Transverse colon (tissue), 4 donors: ENCODE results near the gene GSG1L. TPM values are rescaled to one million over a fixed set of nuclear protein-coding genes. Genes with fewer than 3 reads are reported as not detected.

Source experiments
- DNase-seq: peaks from one replicate; pipeline ENCODE4 v3.0.0-alpha.2; 2019
- H3K27ac ChIP-seq, 4 donors: fragments of 200-600 bp; sonication (generic); 2 replicates each; pipeline ENCODE4 v1.5.1; 2016 to 2018; ENCODE audit warnings: inconsistent platforms in 4 of 4
- H3K27me3 ChIP-seq: fragments of 200-600 bp; sonication (generic); 2 replicates; pipeline ENCODE4 v1.5.1; 2017; ENCODE audit warnings: inconsistent platforms
- H3K36me3 ChIP-seq, 4 donors: fragments of 200-600 bp; sonication (generic); 2 replicates each; pipeline ENCODE4 v1.5.1; 2017 to 2019; ENCODE audit warnings: inconsistent platforms in 4 of 4
- H3K4me1 ChIP-seq, 4 donors: fragments of 200-600 bp; sonication (generic); 2 replicates each; pipeline ENCODE4 v1.5.1; 2017 to 2020; ENCODE audit warnings: inconsistent platforms in 4 of 4
- H3K4me3 ChIP-seq, 4 donors: fragments of 200-600 bp; sonication (generic); 1 replicate in 1 of 4; 2 replicates in 3 of 4; pipeline versions ENCODE4 v1.5.1 to v1.6.1; 2017 to 2019; ENCODE audit warnings: inconsistent platforms in 4 of 4
- H3K9me3 ChIP-seq, 2 donors: fragments of 200-600 bp; sonication (generic); 2 replicates each; pipeline ENCODE4 v1.5.1; 2017 to 2019; ENCODE audit warnings: inconsistent platforms in 2 of 2
- EP300 ChIP-seq: sonication (generic); formaldehyde crosslinking; IDR thresholded peaks from one replicate; pipeline ENCODE4 v1.6.1; 2017; ENCODE audit warnings: antibody characterized with exemption, low read depth
- POLR2A ChIP-seq: fragments of 450-650 bp; IDR thresholded peaks from one replicate; pipeline ENCODE4 v1.6.1; 2016; ENCODE audit warnings: antibody characterized with exemption, mild to moderate bottlenecking, moderate library complexity
- POLR2AphosphoS5 ChIP-seq, 3 donors: sonication (generic); formaldehyde crosslinking; IDR thresholded peaks; one replicate each; pipeline ENCODE4 v1.6.1; 2016; ENCODE audit warnings: antibody characterized with exemption in 3 of 3
- WGBS, 2 donors: methylation state at CpG; one replicate each; pipeline ENCODE4 v1.1.5; 2018; ENCODE audit warnings: low coverage in 1 of 2; 5-methylcytosine and 5-hydroxymethylcytosine counted together
- in situ Hi-C, 4 donors: fragments of 200-750 bp; cut with MboI; loops; one replicate each; pipeline versions ENCODE4 v1.15.0 to v1.15.1; 2017; ENCODE audit warnings: low sequenced_read_pairs in 3 of 4, low pct_ligation_motif_present in 1 of 4, low pct_unique_long_range_greater_than_20kb in 1 of 4
- intact Hi-C: fragments of 100-400 bp; cut with DNase I; formaldehyde crosslinking; loops from one replicate; pipeline ENCODE4 v1.15.1; 2023; ENCODE audit warnings: low total_unique reads
- total RNA-seq, 4 donors: library from RNA; depleted of rRNA; stranded (reverse); fragments of >200 nt; gene quantifications; one replicate each; pipeline ENCODE4 v1.1.0, GENCODE V29; 2016
- TF ChIP-seq, protein P1 (sequence below), 5 experiments: fragments of 200-600 bp in 3 of 5; fragments of 450-650 bp in 2 of 5; sonication (generic) in 3 of 5; IDR thresholded peaks; 1 replicate in 2 of 5; 2 replicates in 3 of 5; pipeline ENCODE4 v1.5.1; 2016 to 2017; ENCODE audit warnings: antibody characterized with exemption in 5 of 5, inconsistent platforms in 3 of 5, mild to moderate bottlenecking in 2 of 5, moderate library complexity in 1 of 5

Gene GSG1L
- total RNA-seq, 4 donors from 2014 or later = not detected

DNA sequence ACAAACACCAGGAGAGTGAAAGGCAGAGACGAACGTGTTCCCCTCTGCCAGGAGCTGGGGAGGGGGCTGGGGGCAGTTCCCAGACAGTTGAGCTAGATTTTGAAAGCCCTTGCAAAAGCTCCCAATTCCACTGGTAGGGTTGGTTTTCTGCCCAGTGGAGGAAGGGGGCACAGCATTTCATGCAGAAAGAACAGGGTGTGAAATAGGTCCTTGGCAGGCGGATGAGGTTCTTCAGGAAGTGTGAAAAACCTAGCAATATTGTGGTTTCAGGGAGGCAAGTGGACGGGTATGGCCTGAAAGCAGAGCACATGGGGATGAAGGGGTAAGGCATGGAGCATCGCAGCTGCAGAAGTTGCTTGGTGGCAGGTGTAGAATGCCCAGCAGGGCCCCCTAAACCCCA is 265.3 kb downstream of the GSG1L start:
- H3K36me3 ChIP-seq = no peaks in the 10 kb centered on the region
- in situ Hi-C loops (no loop called here), intact Hi-C loops (no loop called here)
- H3K27me3 ChIP-seq = no peaks in the 10 kb centered on the region
- WGBS, 2 donors = 34 to 48% methylated on average over 2 to 5 of the region's 5 CpGs
- no peaks in the 10 kb centered on the region for H3K4me1 ChIP-seq
- no peak overlapping the region for H3K27ac ChIP-seq
- no peak for DNase-seq
- TF ChIP-seq EP300 = no peak
- no peak for TF ChIP-seq POLR2A
- TF ChIP-seq, protein P1, sequence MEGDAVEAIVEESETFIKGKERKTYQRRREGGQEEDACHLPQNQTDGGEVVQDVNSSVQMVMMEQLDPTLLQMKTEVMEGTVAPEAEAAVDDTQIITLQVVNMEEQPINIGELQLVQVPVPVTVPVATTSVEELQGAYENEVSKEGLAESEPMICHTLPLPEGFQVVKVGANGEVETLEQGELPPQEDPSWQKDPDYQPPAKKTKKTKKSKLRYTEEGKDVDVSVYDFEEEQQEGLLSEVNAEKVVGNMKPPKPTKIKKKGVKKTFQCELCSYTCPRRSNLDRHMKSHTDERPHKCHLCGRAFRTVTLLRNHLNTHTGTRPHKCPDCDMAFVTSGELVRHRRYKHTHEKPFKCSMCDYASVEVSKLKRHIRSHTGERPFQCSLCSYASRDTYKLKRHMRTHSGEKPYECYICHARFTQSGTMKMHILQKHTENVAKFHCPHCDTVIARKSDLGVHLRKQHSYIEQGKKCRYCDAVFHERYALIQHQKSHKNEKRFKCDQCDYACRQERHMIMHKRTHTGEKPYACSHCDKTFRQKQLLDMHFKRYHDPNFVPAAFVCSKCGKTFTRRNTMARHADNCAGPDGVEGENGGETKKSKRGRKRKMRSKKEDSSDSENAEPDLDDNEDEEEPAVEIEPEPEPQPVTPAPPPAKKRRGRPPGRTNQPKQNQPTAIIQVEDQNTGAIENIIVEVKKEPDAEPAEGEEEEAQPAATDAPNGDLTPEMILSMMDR (IDR thresholded peaks at IDR 0.05) = no peak
- no peak for TF ChIP-seq POLR2AphosphoS5 (IDR thresholded peaks at IDR 0.05)
- no peak overlapping the region for H3K4me3 ChIP-seq
- H3K9me3 ChIP-seq = no peaks in the 10 kb centered on the region

DNA sequence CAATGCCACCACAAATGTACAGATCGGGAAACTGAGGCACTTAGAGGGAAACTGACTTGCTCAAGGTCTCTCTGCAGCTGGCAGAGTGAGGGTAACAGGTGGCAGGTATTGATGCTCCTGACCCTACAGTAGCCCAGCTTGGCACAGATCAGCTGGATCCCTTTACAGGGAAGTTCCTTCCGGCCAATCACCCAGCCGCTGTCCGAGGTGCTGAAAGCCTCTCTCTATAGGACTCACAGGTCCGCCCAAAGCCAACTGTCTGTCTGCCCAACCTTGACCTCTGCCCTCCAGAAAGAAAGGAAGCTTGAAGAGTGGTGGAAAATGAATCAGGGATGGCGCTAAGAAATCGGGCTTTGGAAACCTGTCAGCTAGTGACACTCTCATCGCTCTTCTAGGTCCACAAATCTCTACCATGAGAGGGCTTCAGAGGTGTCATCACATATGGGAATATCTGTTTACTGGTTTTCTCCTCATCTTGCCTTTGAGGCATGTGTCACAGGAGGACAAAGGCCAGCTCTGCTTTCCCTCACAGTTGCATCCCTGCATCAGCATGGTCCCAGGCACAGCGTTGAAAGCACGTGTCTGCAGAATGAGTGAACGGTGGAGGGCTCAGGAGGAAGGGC is 267.4 kb downstream of the GSG1L start:
- in situ Hi-C loops = no loop called here
- DNase-seq = peak; percentile 27
- H3K27ac ChIP-seq = no peak overlapping the region
- intact Hi-C loops = no loop called here
- no peaks in the 10 kb centered on the region for H3K36me3 ChIP-seq
- H3K9me3 ChIP-seq = no peaks in the 10 kb centered on the region
- H3K4me3 ChIP-seq = no peak overlapping the region
- no peaks in the 10 kb centered on the region for H3K27me3 ChIP-seq
- no peaks in the 10 kb centered on the region for H3K4me1 ChIP-seq
- TF ChIP-seq POLR2A = no peak
- no peak for TF ChIP-seq POLR2AphosphoS5 (IDR thresholded peaks at IDR 0.05)
- TF ChIP-seq, protein P1 (IDR thresholded peaks at IDR 0.05) = no peak
- no peak for TF ChIP-seq EP300
- 64% methylated on average over 11 of the region's 11 CpGs; no CpG with 5 or more reads in 1 of the 2 donors for WGBS, 2 donors

DNA sequence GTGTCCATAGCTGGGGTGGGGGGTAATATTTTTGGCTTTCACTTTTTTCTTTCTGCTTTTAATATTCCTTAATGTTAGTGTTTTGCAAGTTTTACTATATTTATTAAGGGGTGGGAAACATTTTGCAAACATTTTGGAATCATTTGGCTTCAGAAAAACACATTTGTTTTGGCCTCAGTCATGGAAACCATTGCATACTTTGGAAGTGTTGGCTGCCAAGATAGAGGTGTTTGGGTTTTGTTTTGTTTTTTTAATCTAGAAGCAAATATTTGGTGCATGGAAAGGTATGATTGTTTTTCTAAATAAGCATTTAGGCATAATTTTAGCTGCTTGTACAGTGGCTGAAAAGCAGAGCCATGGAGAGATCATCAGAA is 270.3 kb downstream of the GSG1L start:
- in situ Hi-C loops = no loop called here
- no peak overlapping the region for H3K4me3 ChIP-seq
- H3K27ac ChIP-seq = no peak overlapping the region
- no peaks in the 10 kb centered on the region for H3K27me3 ChIP-seq
- H3K9me3 ChIP-seq = no peaks in the 10 kb centered on the region
- TF ChIP-seq POLR2A (no peak), EP300 (no peak), POLR2AphosphoS5 (IDR thresholded peaks at IDR 0.05) (no peak)
- TF ChIP-seq, protein P1 (IDR thresholded peaks at IDR 0.05) = no peak
- no peak for DNase-seq
- H3K36me3 ChIP-seq = no peaks in the 10 kb centered on the region
- H3K4me1 ChIP-seq = no peaks in the 10 kb centered on the region
- intact Hi-C loops = no loop called here

DNA sequence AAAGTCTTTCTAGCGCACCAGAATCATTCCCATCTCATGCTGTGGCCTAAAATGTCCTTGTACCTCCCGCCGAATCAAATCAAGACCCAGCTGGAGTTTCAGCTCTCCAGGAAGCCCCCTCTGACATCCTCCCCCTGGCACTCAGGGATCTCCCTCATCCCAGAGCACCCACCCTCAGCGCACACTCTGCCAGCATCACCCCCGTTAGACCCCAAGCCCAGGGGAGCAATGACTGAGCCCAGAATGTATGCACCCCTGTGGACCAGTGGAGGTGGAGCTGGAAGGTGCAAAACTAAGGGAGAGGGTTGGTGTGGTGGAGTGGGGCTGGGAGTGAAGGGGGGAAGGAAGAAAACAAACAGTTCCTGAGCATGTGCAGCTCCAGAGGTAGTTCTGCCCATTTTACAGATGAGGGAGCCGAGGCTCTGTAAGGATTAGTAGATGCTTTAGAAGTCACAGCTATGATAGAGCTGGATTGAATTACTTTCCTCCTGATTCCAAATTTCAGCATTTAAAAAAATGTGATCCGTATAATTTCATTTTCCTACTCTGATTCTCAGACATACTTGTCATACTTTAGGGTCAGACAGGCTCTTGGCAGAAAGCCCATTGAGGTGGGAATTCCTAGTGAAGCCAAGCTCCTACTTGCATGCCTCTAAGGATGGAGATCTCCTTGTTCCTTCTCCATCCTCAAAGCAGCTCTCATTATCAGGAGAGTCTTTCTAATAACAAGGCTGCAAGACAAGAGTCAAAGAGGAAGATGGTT is 270.8 kb downstream of the GSG1L start:
- TF ChIP-seq POLR2A (no peak), EP300 (no peak), POLR2AphosphoS5 (IDR thresholded peaks at IDR 0.05) (no peak)
- TF ChIP-seq, protein P1 (IDR thresholded peaks at IDR 0.05) = no peak
- Histone ChIP-seq H3K9me3 (no peaks in the 10 kb centered on the region), H3K27ac (no peak overlapping the region), H3K4me3 (no peak overlapping the region), H3K36me3 (no peaks in the 10 kb centered on the region), H3K4me1 (no peaks in the 10 kb centered on the region), H3K27me3 (no peaks in the 10 kb centered on the region)
- DNase-seq = no peak
- WGBS, 2 donors = 69 to 91% methylated on average over 4 to 7 of the region's 7 CpGs
- in situ Hi-C loops (no loop called here), intact Hi-C loops (no loop called here)
